CD14-positive monocyte (primary cell): ENCODE results near the gene HOXA1. TPM values are rescaled to one million over a fixed set of nuclear protein-coding genes. Genes with fewer than 3 reads are reported as not detected.

Experiments
- DNase-seq, 3 donors: peaks; one replicate each; pipeline ENCODE4 v3.0.0-alpha.2; 2011 to 2022
- H2AFZ ChIP-seq: 2 replicates; pipeline ENCODE4 v1.6.0; 2012; ENCODE audit warnings: mild to moderate bottlenecking, low read depth, low read length, inconsistent platforms; ENCODE audit not compliant: insufficient read depth, poor library complexity, severe bottlenecking
- H3K27ac ChIP-seq, 2 donors: 1 replicate in 1 of 2; 2 replicates in 1 of 2; pipeline ENCODE4 v1.5.1; 2012 to 2013; ENCODE audit warnings: low read length in 2 of 2, control low read depth in 1 of 2, inconsistent platforms in 1 of 2, low read depth in 1 of 2, mild to moderate bottlenecking in 1 of 2
- H3K27me3 ChIP-seq, 2 donors: one replicate each; pipeline versions ENCODE4 v1.6.0 to v1.6.1; 2011 to 2013; ENCODE audit warnings: low read length in 2 of 2; ENCODE audit not compliant: control insufficient read depth in 2 of 2, insufficient read depth in 2 of 2
- H3K36me3 ChIP-seq, 2 donors: replicated peaks in 1 of 2; 1 replicate in 1 of 2; 2 replicates in 1 of 2; pipeline versions ENCODE4 v1.5.1 to v1.6.1; 2012 to 2013; ENCODE audit warnings: low read length in 2 of 2, control low read depth in 1 of 2, inconsistent platforms in 1 of 2, mild to moderate bottlenecking in 1 of 2; ENCODE audit not compliant: insufficient read depth in 2 of 2, control insufficient read depth in 1 of 2
- H3K4me1 ChIP-seq, 2 donors: 1 replicate in 1 of 2; 2 replicates in 1 of 2; pipeline versions ENCODE4 v1.5.1 to v1.6.1; 2012 to 2013; ENCODE audit warnings: low read length in 2 of 2, control low read depth in 1 of 2, inconsistent platforms in 1 of 2, mild to moderate bottlenecking in 1 of 2, moderate library complexity in 1 of 2; ENCODE audit not compliant: insufficient read depth in 2 of 2, control insufficient read depth in 1 of 2
- H3K4me2 ChIP-seq: replicated peaks from 2 replicates; pipeline ENCODE3; 2012; ENCODE audit warnings: low read length, moderate library complexity, mild to moderate bottlenecking; ENCODE audit not compliant: poor library complexity, severe bottlenecking; ENCODE audit errors: extremely low read depth
- H3K4me3 ChIP-seq, 3 experiments: fragments of 200-600 bp in 1 of 3; sonication (generic) in 1 of 3; replicated peaks in 1 of 3; 1 replicate in 2 of 3; 2 replicates in 1 of 3; pipeline ENCODE4 v1.5.1; 2011 to 2013; ENCODE audit warnings: low read length in 3 of 3, mild to moderate bottlenecking in 3 of 3, control low read depth in 2 of 3, low read depth in 2 of 3, inconsistent platforms in 1 of 3, moderate library complexity in 1 of 3
- H3K79me2 ChIP-seq: 2 replicates; pipeline ENCODE4 v1.6.0; 2012; ENCODE audit warnings: mild to moderate bottlenecking, control low read depth, inconsistent platforms, low read length, moderate library complexity; ENCODE audit not compliant: insufficient read depth
- H3K9ac ChIP-seq: 2 replicates; pipeline ENCODE4 v1.6.0; 2017; ENCODE audit warnings: low read length, mild to moderate bottlenecking; ENCODE audit not compliant: insufficient read depth, poor library complexity, severe bottlenecking
- H3K9me3 ChIP-seq, 2 donors: replicated peaks in 1 of 2; 1 replicate in 1 of 2; 2 replicates in 1 of 2; pipeline versions ENCODE4 v1.5.1 to v1.6.1; 2012 to 2013; ENCODE audit warnings: low read length in 2 of 2, control low read depth in 1 of 2; ENCODE audit not compliant: control insufficient read depth in 1 of 2, insufficient read depth in 1 of 2
- H4K20me1 ChIP-seq: 2 replicates; pipeline ENCODE4 v1.6.0; 2012; ENCODE audit warnings: mild to moderate bottlenecking, low read length, control low read depth, moderate library complexity; ENCODE audit not compliant: insufficient read depth
- H3K27ac Mint-ChIP-seq, 7 donors: one replicate each; pipeline ENCODE4 v1.8.0; 2020; ENCODE audit warnings: mild to moderate bottlenecking in 7 of 7, mixed read lengths in 7 of 7, moderate library complexity in 6 of 7, inconsistent platforms in 2 of 7
- H3K27me3 Mint-ChIP-seq, 3 donors: one replicate each; pipeline ENCODE4 v1.8.0; 2021 to 2022; ENCODE audit warnings: low read depth in 3 of 3, mild to moderate bottlenecking in 3 of 3, mixed read lengths in 3 of 3, moderate library complexity in 3 of 3, inconsistent platforms in 1 of 3
- H3K36me3 Mint-ChIP-seq, 2 donors: one replicate each; pipeline ENCODE4 v1.8.0; 2020; ENCODE audit warnings: mixed read lengths in 2 of 2, inconsistent platforms in 1 of 2, mild to moderate bottlenecking in 1 of 2
- H3K4me1 Mint-ChIP-seq: one replicate; pipeline ENCODE4 v1.8.0; 2020; ENCODE audit warnings: mild to moderate bottlenecking, mixed read lengths
- H3K4me3 Mint-ChIP-seq, 2 donors: one replicate each; pipeline ENCODE4 v1.8.0; 2020; ENCODE audit warnings: mild to moderate bottlenecking in 2 of 2, mixed read lengths in 2 of 2, moderate library complexity in 1 of 2
- H3K9me3 Mint-ChIP-seq, 7 donors: one replicate each; pipeline ENCODE4 v1.8.0; 2020 to 2022; ENCODE audit warnings: mixed read lengths in 7 of 7, mild to moderate bottlenecking in 6 of 7, moderate library complexity in 6 of 7, inconsistent platforms in 2 of 7
- WGBS: methylation state at CpG from one replicate; pipeline ENCODE4 v1.1.5; 2013; ENCODE audit warnings: missing lambda C conversion rate; ENCODE audit not compliant: insufficient coverage; 5-methylcytosine and 5-hydroxymethylcytosine counted together
- intact Hi-C, 2 donors: fragments of 100-400 bp; cut with micrococcal nuclease; formaldehyde crosslinking; loops; one replicate each; pipeline versions ENCODE4 v1.15.0 to v1.15.1; 2023
- polyA plus RNA-seq, 3 donors: library from polyadenylated mRNA; depleted of rRNA in 1 of 3; unstranded in 2 of 3; stranded (reverse) in 1 of 3; fragments of 300-500 nt in 2 of 3; fragments of >200 nt in 1 of 3; fragmentation: Illumina TruSeq in 2 of 3; gene quantifications; 1 replicate in 2 of 3; 2 replicates in 1 of 3; pipeline ENCODE4 v1.2.3, GENCODE V29; 2012 to 2021
- TF ChIP-seq, protein P1 (sequence below): fragments of 200-600 bp; IDR thresholded peaks from one replicate; pipeline ENCODE4 v1.8.0; 2022; ENCODE audit warnings: antibody characterized with exemption, mild to moderate bottlenecking

The HOXA1 gene
- polyA plus RNA-seq, 3 donors: 0.11 to 0.37 TPM; not detected in 1

DNA sequence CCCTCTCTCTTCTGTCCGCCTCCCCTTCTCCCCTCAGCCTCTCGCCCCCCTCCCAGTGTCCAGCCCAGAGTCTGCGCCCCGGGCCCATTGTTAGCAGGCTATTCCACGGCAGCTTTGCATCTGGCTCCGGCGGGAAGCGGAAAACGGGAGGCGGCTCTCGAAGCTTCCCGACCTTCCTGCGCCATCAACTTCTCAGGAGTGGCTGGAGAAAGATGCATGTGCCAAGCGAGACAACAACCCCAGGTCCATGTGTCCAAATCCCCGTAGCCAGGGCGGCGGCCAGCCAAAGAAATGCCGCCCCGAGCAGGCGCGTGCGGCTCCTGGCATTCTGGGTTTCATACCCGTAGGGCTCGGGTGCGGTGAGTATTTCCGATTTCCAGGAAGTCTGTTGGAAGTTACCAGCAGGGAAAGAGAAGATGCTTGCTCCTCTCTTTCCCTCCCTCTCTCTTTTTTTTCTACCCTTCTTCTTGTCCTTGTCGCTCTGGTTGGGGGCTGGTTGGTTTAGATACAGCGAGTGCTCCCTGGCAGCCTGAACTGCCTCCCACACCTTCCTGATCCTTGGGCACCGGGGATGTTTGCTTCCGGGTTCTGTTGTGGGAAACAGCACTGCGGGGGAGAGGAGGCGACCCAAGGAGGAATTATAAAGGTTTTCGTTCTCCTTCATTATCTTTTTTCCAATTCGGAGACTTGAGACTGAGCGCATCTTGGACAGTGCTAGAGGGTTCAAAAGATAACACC is 7.9 kb upstream of the HOXA1 start:
- H3K36me3 ChIP-seq: peaks cover 9 to 29% of the 10 kb centered on the region in 2 donors
- WGBS: 59% methylated on average over 19 of the region's 35 CpGs
- peak overlapping the region in 1 of 2 donors; percentile 88 for H3K4me3 Mint-ChIP-seq
- peaks cover 32% of the 10 kb centered on the region for H3K4me1 Mint-ChIP-seq
- H3K79me2 ChIP-seq: peaks cover 4% of the 10 kb centered on the region
- peaks cover 64 to 81% (median 74%) of the 10 kb centered on the region in 3 donors for H3K27me3 Mint-ChIP-seq
- peaks cover 42 to 43% of the 10 kb centered on the region in 2 donors for H3K36me3 Mint-ChIP-seq
- intact Hi-C loops: no loop called here
- peaks cover 50 to 77% of the 10 kb centered on the region in 2 donors for H3K27me3 ChIP-seq
- peak overlapping the region in 1 of 7 donors; percentile 15 for H3K27ac Mint-ChIP-seq
- H3K27ac ChIP-seq: no peak overlapping the region
- H2AFZ ChIP-seq: no peak overlapping the region
- H3K9me3 Mint-ChIP-seq: peaks cover 0 to 39% (median 22%) of the 10 kb centered on the region in 7 donors
- TF ChIP-seq, protein P1, sequence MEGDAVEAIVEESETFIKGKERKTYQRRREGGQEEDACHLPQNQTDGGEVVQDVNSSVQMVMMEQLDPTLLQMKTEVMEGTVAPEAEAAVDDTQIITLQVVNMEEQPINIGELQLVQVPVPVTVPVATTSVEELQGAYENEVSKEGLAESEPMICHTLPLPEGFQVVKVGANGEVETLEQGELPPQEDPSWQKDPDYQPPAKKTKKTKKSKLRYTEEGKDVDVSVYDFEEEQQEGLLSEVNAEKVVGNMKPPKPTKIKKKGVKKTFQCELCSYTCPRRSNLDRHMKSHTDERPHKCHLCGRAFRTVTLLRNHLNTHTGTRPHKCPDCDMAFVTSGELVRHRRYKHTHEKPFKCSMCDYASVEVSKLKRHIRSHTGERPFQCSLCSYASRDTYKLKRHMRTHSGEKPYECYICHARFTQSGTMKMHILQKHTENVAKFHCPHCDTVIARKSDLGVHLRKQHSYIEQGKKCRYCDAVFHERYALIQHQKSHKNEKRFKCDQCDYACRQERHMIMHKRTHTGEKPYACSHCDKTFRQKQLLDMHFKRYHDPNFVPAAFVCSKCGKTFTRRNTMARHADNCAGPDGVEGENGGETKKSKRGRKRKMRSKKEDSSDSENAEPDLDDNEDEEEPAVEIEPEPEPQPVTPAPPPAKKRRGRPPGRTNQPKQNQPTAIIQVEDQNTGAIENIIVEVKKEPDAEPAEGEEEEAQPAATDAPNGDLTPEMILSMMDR: no peak
- no peak overlapping the region for H3K9ac ChIP-seq
- peaks cover 16 to 20% of the 10 kb centered on the region in 2 donors for H3K4me1 ChIP-seq
- no peak overlapping the region for H3K4me2 ChIP-seq
- H3K4me3 ChIP-seq: no peak overlapping the region
- no peak for DNase-seq
- H3K9me3 ChIP-seq: peaks cover 3 to 24% of the 10 kb centered on the region in 2 donors
- peaks cover 66% of the 10 kb centered on the region for H4K20me1 ChIP-seq

DNA sequence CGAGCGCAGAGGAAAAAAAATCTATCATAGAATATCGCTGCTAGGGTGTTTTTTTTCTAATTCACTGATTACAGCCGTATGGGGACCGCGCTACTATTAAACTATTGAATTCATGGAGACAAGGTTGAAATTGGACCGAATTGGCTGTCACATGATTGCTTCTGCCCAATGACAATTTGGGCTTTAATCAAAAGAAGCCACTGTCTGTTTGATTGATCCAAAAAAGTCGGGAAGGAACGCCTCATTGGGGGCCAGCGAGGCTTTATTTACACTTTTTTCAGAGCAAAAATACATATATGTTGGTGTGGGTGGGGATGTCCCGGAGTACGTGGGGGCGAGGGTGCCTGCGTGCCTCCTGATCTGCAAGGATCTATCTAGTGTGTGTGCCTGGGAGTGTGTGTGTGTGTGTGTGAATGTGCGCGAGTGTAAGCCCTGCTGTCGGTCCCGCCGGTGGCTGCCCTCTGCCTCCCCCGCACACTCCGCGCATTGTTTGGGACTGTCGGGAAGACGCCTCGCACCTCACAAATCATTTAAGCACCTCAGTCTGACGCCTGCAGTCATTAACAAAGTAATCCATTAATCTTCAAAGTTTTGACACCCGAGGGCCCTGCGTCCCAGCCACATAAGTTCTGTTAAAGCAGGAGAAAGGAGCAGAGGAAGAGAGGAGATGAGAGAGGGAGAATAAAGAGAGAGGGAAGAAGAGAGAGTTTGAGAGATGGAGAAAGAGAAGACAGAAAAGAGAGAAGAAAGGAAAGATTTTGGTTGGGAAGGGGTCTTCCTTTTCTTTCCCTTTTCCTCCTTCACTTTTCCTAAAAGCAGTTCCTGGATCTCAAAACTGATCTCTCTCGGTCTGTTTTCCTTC is 7.0 kb upstream of the HOXA1 start, which contains the start of gene HOXA2:
Gene HOXA2 (minus strand): TSS at position 103 of the 862 bp plus-strand sequence. CDS start 183 bp downstream, outside the sequence.
- H3K4me2 ChIP-seq: peak within 1 kb of the TSS; percentile 49

More for the DNA sequence above, 7.0 kb upstream of the HOXA1 start, which contains the start of gene HOXA2:
- peaks cover 0 to 44% (median 22%) of the 10 kb centered on the region in 7 donors for H3K9me3 Mint-ChIP-seq
- intact Hi-C loops: no loop called here
- Histone ChIP-seq H3K36me3 (peaks cover 9 to 32% of the 10 kb centered on the region in 2 donors), H4K20me1 (peaks cover 74% of the 10 kb centered on the region), H3K4me1 (peaks cover 25 to 28% of the 10 kb centered on the region in 2 donors), H3K79me2 (peaks cover 13% of the 10 kb centered on the region), H3K9me3 (peaks cover 0 to 24% of the 10 kb centered on the region in 2 donors), H3K4me3 (no peak within 1 kb of the TSS), H2AFZ (no peak within 1 kb of the TSS), H3K9ac (no peak within 1 kb of the TSS), H3K27me3 (peaks cover 55 to 86% of the 10 kb centered on the region in 2 donors), H3K27ac (no peak within 1 kb of the TSS)
- WGBS: 22% methylated on average over 16 of the region's 29 CpGs
- peaks cover 49 to 51% of the 10 kb centered on the region in 2 donors for H3K36me3 Mint-ChIP-seq
- DNase-seq: no peak
- H3K27ac Mint-ChIP-seq: peak within 1 kb of the TSS in 2 of 7 donors; percentile 3 to 26
- H3K4me1 Mint-ChIP-seq: peaks cover 41% of the 10 kb centered on the region
- TF ChIP-seq, protein P1: no peak
- peaks cover 72 to 89% (median 77%) of the 10 kb centered on the region in 3 donors for H3K27me3 Mint-ChIP-seq
- peak within 1 kb of the TSS in 1 of 2 donors; percentile 88 for H3K4me3 Mint-ChIP-seq
